HepG2 (cell line): ENCODE results near the gene PSMD8. TPM values are rescaled to one million over a fixed set of nuclear protein-coding genes. Genes with fewer than 3 reads are reported as not detected.

Experiments used
- ATAC-seq: fragments of 200-7000 bp; cut with Tn5 transposase; 3 replicates; pipeline ENCODE4 v1.9.1; 2020; ENCODE audit warnings: mild to moderate bottlenecking, moderate library complexity
- BruUV-seq: library from RNA; stranded (reverse); fragments of 400-500 nt; replicated peaks from 2 replicates; lab custom pipeline; 2021; lab: Mats Ljungman, UMichigan
- CTCF ChIA-PET: fragments of 300-600 bp; formaldehyde crosslinking; extraction: SDS; loops from one replicate; lab custom pipeline; 2021; ENCODE audit warnings: low total read pairs, inconsistent platforms, low intra/inter-chr PET ratio; lab: Yijun Ruan, JAX
- POLR2A ChIA-PET: fragments of 350-600 bp; sonication (Branson Sonifier 250); formaldehyde crosslinking; loops from one replicate; lab custom pipeline; 2020; ENCODE audit warnings: antibody characterized with exemption, inconsistent platforms; lab: Yijun Ruan, JAX
- DNase-seq: peaks from one replicate; pipeline ENCODE4 v3.0.0-alpha.2; 2015; ENCODE audit warnings: low spot score
- FAIRE-seq: peaks from 3 replicates; lab custom pipeline; 2011; peaks lifted over from hg19 to GRCh38; lab: Jason Lieb, UNC
- H2AFZ ChIP-seq: one replicate; pipeline ENCODE4 v1.6.1; 2011; ENCODE audit warnings: low read length, inconsistent platforms
- H3K27ac ChIP-seq: fragments of 300-600 bp; 3 replicates; pipeline ENCODE4 v1.8.0; 2011; ENCODE audit warnings: mixed run types, mild to moderate bottlenecking, mixed read lengths, low read length, inconsistent platforms; ENCODE audit not compliant: insufficient read depth; ENCODE audit errors: extremely low read length
- H3K27me3 ChIP-seq, 2 experiments: fragments of 200-600 bp in 1 of 2; 2 replicates in 1 of 2; 3 replicates in 1 of 2; pipeline versions ENCODE4 v1.6.0 to v1.8.0; 2011; ENCODE audit warnings: low read length in 2 of 2, mild to moderate bottlenecking in 2 of 2, moderate library complexity in 2 of 2, inconsistent platforms in 1 of 2; ENCODE audit not compliant: insufficient read depth in 2 of 2, control insufficient read depth in 1 of 2
- H3K36me3 ChIP-seq, 2 experiments: fragments of 200-600 bp in 1 of 2; replicated peaks in 1 of 2; 2 replicates in 1 of 2; 3 replicates in 1 of 2; pipeline versions ENCODE4 v1.5.1 to v1.8.0; 2011; ENCODE audit warnings: low read length in 2 of 2, inconsistent platforms in 1 of 2; ENCODE audit not compliant: insufficient read depth in 2 of 2, control insufficient read depth in 1 of 2
- H3K4me1 ChIP-seq: 2 replicates; pipeline ENCODE4 v1.5.1; 2012; ENCODE audit warnings: low read length, inconsistent platforms; ENCODE audit not compliant: insufficient read depth
- H3K4me2 ChIP-seq: 2 replicates; pipeline ENCODE4 v1.6.0; 2011; ENCODE audit warnings: low read depth, low read length, inconsistent platforms
- H3K4me3 ChIP-seq, 3 experiments: fragments of 200-600 bp in 1 of 3; sonication (generic), shearing (Covaris generic) in 1 of 3; replicated peaks in 1 of 3; 2 replicates each; pipeline ENCODE4 v1.5.1; 2011 to 2016; ENCODE audit warnings: low read length in 3 of 3, inconsistent platforms in 2 of 3, low read depth in 2 of 3, mild to moderate bottlenecking in 2 of 3, control low read depth in 1 of 3, mixed read lengths in 1 of 3; ENCODE audit not compliant: insufficient read depth in 1 of 3
- H3K79me2 ChIP-seq: one replicate; pipeline ENCODE4 v1.6.1; 2011; ENCODE audit warnings: low read length, inconsistent platforms; ENCODE audit not compliant: insufficient read depth
- H3K9ac ChIP-seq: 2 replicates; pipeline ENCODE4 v1.6.0; 2011; ENCODE audit warnings: mild to moderate bottlenecking, low read depth, low read length, inconsistent platforms; ENCODE audit not compliant: insufficient read depth
- H3K9me3 ChIP-seq: 2 replicates; pipeline ENCODE4 v1.5.1; 2012; ENCODE audit warnings: mild to moderate bottlenecking, low read length
- H4K20me1 ChIP-seq: 2 replicates; pipeline ENCODE4 v1.6.0; 2011; ENCODE audit warnings: inconsistent platforms, mild to moderate bottlenecking, low read length, moderate library complexity; ENCODE audit not compliant: insufficient read depth
- ATF7-NPFF ChIP-seq: sonication (generic); formaldehyde crosslinking; IDR thresholded peaks from 2 replicates; pipeline ENCODE4 v1.8.1; 2023; ENCODE audit warnings: mild to moderate bottlenecking, low read depth, missing genetic modification reagents, moderate library complexity
- EZH2 ChIP-seq: conservative IDR thresholded peaks from 2 replicates; pipeline ENCODE4 v1.6.1; 2012; ENCODE audit warnings: mild to moderate bottlenecking, low read depth, low read length, moderate library complexity
- GABPA ChIP-seq, 2 experiments: IDR thresholded peaks; 2 replicates each; pipeline ENCODE4 v1.6.1; 2011 to 2016; ENCODE audit warnings: low read depth in 2 of 2, low read length in 1 of 2, missing biosample characterization in 1 of 2, missing genetic modification characterization in 1 of 2
- HNRNPLL ChIP-seq: fragments of 200-400 bp; formaldehyde crosslinking; IDR thresholded peaks from 2 replicates; pipeline ENCODE4 v1.6.1; 2017; ENCODE audit warnings: mild to moderate bottlenecking, low read depth, low read length; ENCODE audit not compliant: poor library complexity, severe bottlenecking
- SIN3B ChIP-seq: fragments of 150-350 bp; IDR thresholded peaks from 2 replicates; pipeline ENCODE4 v1.6.1; 2014; ENCODE audit warnings: low read length
- U2AF2 ChIP-seq: fragments of 200-400 bp; formaldehyde crosslinking; IDR thresholded peaks from 2 replicates; pipeline ENCODE4 v1.6.1; 2017; ENCODE audit warnings: low read depth, mild to moderate bottlenecking, low read length
- ZNF121 ChIP-seq: sonication (generic); formaldehyde crosslinking; IDR thresholded peaks from 2 replicates; pipeline ENCODE4 v1.5.0; 2020; ENCODE audit warnings: mild to moderate bottlenecking, missing genetic modification reagents
- ZNF577 ChIP-seq: sonication (generic); formaldehyde crosslinking; IDR thresholded peaks from 2 replicates; pipeline ENCODE4 v1.4.0; 2020; ENCODE audit warnings: mild to moderate bottlenecking, low read depth, missing genetic modification reagents, borderline replicate concordance
- WGBS: methylation state at CpG from one replicate; pipeline ENCODE4 v1.1.6; 2017; ENCODE audit warnings: low lambda C conversion rate; 5-methylcytosine and 5-hydroxymethylcytosine counted together
- in situ Hi-C: cut with HindIII; loops from 2 replicates; pipeline ENCODE4 v1.10.0; 2017; ENCODE audit warnings: low pct_unique_long_range_greater_than_20kb; ENCODE audit not compliant: extremely low pct_ligation_motif_present
- intact Hi-C: fragments of 100-400 bp; cut with micrococcal nuclease; formaldehyde crosslinking; loops from one replicate; pipeline ENCODE4 v1.10.0; 2022; ENCODE audit not compliant: unreplicated experiment
- polyA plus RNA-seq, 8 experiments: library from polyadenylated mRNA; depleted of rRNA in 3 of 8; stranded (reverse) in 7 of 8; unstranded in 1 of 8; fragments of >200 nt; fragmentation: Illumina TruSeq in 4 of 8; extraction: Trizol in 4 of 8; gene quantifications; 2 replicates each; pipeline versions ENCODE4 v1.2.1 to v1.2.3, GENCODE V29; 2011 to 2016; ENCODE audit warnings: low read depth in 4 of 8, missing spikeins in 1 of 8, mixed read lengths in 1 of 8; ENCODE audit not compliant: insufficient read depth in 1 of 8
- total RNA-seq, 5 experiments: library from RNA; depleted of rRNA; stranded (reverse); fragments of >200 nt; fragmentation: Illumina TruSeq; extraction: Trizol; gene quantifications; 2 replicates each; pipeline ENCODE4 v1.2.3, GENCODE V29; 2016; ENCODE audit warnings: low read depth in 1 of 5
- TF ChIP-seq, protein P1 (sequence below): sonication (generic); formaldehyde crosslinking; IDR thresholded peaks from 2 replicates; pipeline ENCODE4 v1.5.1; 2020; ENCODE audit warnings: missing genetic modification reagents, mild to moderate bottlenecking, borderline replicate concordance
- TF ChIP-seq, protein P2 (sequence below): sonication (generic); formaldehyde crosslinking; IDR thresholded peaks from 2 replicates; pipeline ENCODE4 v1.4.0; 2020; ENCODE audit warnings: mild to moderate bottlenecking, missing genetic modification reagents

PSMD8 gene
- total and polyA plus RNA-seq, 2 of the 13 experiments (the other 11 are each of a cell fraction or from before 2014, with no cell fraction given) = 162 to 296 TPM

DNA sequence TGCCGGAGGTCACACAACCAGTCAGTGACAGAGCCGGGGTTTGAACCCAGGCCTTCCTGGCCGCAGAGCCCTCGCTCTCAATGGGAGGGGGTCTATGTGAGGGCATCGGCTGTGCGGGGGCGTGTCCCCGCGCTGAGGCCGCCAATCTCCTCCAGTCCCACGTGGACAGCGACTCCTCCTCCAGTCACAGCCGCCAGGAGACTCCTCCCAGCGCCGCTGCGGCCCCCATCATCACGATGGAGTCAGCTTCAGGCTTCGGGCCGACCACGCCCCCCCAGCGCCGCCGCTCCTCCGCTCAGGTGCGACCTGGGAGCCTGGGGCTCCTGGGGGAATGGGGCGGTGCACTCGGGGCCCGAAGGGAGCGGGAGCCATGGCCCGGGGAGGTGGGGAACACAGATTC, 20.1 kb downstream of the PSMD8 start (continued):
- TF ChIP-seq, protein P1, sequence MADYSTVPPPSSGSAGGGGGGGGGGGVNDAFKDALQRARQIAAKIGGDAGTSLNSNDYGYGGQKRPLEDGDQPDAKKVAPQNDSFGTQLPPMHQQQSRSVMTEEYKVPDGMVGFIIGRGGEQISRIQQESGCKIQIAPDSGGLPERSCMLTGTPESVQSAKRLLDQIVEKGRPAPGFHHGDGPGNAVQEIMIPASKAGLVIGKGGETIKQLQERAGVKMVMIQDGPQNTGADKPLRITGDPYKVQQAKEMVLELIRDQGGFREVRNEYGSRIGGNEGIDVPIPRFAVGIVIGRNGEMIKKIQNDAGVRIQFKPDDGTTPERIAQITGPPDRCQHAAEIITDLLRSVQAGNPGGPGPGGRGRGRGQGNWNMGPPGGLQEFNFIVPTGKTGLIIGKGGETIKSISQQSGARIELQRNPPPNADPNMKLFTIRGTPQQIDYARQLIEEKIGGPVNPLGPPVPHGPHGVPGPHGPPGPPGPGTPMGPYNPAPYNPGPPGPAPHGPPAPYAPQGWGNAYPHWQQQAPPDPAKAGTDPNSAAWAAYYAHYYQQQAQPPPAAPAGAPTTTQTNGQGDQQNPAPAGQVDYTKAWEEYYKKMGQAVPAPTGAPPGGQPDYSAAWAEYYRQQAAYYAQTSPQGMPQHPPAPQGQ (CRISPR knock-in tag) = no peak
- TF ChIP-seq ZNF577 (CRISPR knock-in tag) = no peak

- H4K20me1 ChIP-seq = no peaks in the 10 kb centered on the region
- no peaks in the 10 kb centered on the region for H3K36me3 ChIP-seq
- POLR2A ChIA-PET = no interaction called here
- WGBS = 48% methylated on average over 7 of the region's 86 CpGs
- DNase-seq (no peak), ATAC-seq (no peak), FAIRE-seq (no peak)
- in situ Hi-C loops = no loop called here
- H3K79me2 ChIP-seq = no peaks in the 10 kb centered on the region
- intact Hi-C loops = no loop called here
- BruUV-seq = no TSS peak
- H2AFZ ChIP-seq = no peak overlapping the region
- no peak overlapping the region for H3K9ac ChIP-seq
- H3K27me3 ChIP-seq = peaks cover 4 to 41% of the 10 kb centered on the region in 2 experiments; a peak in 4 of 5 replicates
- TF ChIP-seq ZNF121 (CRISPR knock-in tag) (no peak), GABPA (IDR thresholded peaks at IDR 0.05; ENCODE audit: low read depth, low read length) (0 out of 2 replicates have a peak, but pooled peaks have one; percentile 21), GABPA (CRISPR knock-in tag; IDR thresholded peaks at IDR 0.05; ENCODE audit: low read depth) (no peak), SIN3B (no peak), U2AF2 (no peak), ATF7-NPFF (CRISPR knock-in tag) (no peak), EZH2 (no peak), HNRNPLL (peak; percentile 30)
- TF ChIP-seq, protein P2, sequence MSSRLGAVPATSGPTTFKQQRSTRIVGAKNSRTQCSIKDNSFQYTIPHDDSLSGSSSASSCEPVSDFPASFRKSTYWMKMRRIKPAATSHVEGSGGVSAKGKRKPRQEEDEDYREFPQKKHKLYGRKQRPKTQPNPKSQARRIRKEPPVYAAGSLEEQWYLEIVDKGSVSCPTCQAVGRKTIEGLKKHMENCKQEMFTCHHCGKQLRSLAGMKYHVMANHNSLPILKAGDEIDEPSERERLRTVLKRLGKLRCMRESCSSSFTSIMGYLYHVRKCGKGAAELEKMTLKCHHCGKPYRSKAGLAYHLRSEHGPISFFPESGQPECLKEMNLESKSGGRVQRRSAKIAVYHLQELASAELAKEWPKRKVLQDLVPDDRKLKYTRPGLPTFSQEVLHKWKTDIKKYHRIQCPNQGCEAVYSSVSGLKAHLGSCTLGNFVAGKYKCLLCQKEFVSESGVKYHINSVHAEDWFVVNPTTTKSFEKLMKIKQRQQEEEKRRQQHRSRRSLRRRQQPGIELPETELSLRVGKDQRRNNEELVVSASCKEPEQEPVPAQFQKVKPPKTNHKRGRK (CRISPR knock-in tag) = no peak
- CTCF ChIA-PET = no interaction called here
- no peaks in the 10 kb centered on the region for H3K9me3 ChIP-seq
- no peak overlapping the region for H3K4me2 ChIP-seq
- H3K27ac ChIP-seq = no peak overlapping the region
- peaks cover 25% of the 10 kb centered on the region for H3K4me1 ChIP-seq
- no peak overlapping the region for H3K4me3 ChIP-seq
These were observed 21.2 kb downstream of the PSMD8 start for GRCh38 chr19:38395381-38396114.
